HEK293 (cell line): Measurements from ENCODE around the gene TTLL11.

Experiments used
- CTCF ChIA-PET: fragments of 350-600 bp; formaldehyde crosslinking; extraction: SDS; loops from one replicate; lab custom pipeline; 2021; ENCODE audit warnings: antibody characterized with exemption; lab: Yijun Ruan, JAX
- POLR2A ChIA-PET: fragments of 300-600 bp; formaldehyde crosslinking; extraction: SDS; loops from one replicate; lab custom pipeline; 2020; ENCODE audit warnings: antibody characterized with exemption, inconsistent platforms; lab: Yijun Ruan, JAX
- H3K27ac ChIP-seq: fragments of 200-500 bp; sonication (Bioruptor generic); 2 replicates; pipeline ENCODE4 v1.5.1; 2014; ENCODE audit warnings: low read depth, low read length, control low read depth, inconsistent platforms; ENCODE audit errors: extremely low read depth
- H3K36me3 ChIP-seq, 2 experiments: fragments of 200-500 bp in 1 of 2; sonication (Bioruptor generic) in 1 of 2; 1 replicate in 1 of 2; 2 replicates in 1 of 2; pipeline ENCODE4 v1.5.1; 2014 to 2017; ENCODE audit warnings: inconsistent platforms in 2 of 2, low read length in 2 of 2; ENCODE audit not compliant: control insufficient read depth in 2 of 2, insufficient read depth in 1 of 2
- H3K4me1 ChIP-seq: fragments of 200-500 bp; sonication (Bioruptor generic); 2 replicates; pipeline ENCODE4 v1.5.1; 2014; ENCODE audit warnings: mild to moderate bottlenecking, low read length, inconsistent platforms; ENCODE audit not compliant: control insufficient read depth, insufficient read depth
- H3K4me3 ChIP-seq: 2 replicates; pipeline ENCODE4 v1.5.1; 2011; ENCODE audit warnings: low read depth, mild to moderate bottlenecking, control low read depth, low read length, moderate library complexity
- H3K9me3 ChIP-seq: fragments of 200-500 bp; sonication (Bioruptor generic); 2 replicates; pipeline ENCODE4 v1.5.1; 2014; ENCODE audit warnings: low read depth, low read length, inconsistent platforms; ENCODE audit not compliant: control insufficient read depth, insufficient read depth
- GLI2 ChIP-seq: fragments of 450-650 bp; formaldehyde crosslinking; IDR thresholded peaks from 2 replicates; pipeline ENCODE4; 2017; ENCODE audit warnings: missing biosample characterization, missing genetic modification characterization, low read depth, borderline replicate concordance
- IKZF3 ChIP-seq: fragments of 450-650 bp; IDR thresholded peaks from 2 replicates; pipeline ENCODE4 v1.5.0; 2018; ENCODE audit warnings: missing biosample characterization, mild to moderate bottlenecking, missing genetic modification characterization, moderate library complexity
- KLF7 ChIP-seq: fragments of 450-650 bp; formaldehyde crosslinking; IDR thresholded peaks from 2 replicates; pipeline ENCODE4 v1.5.1; 2016; ENCODE audit warnings: missing biosample characterization, missing genetic modification characterization, borderline replicate concordance
- MEIS1 ChIP-seq: sonication (generic); formaldehyde crosslinking; IDR thresholded peaks from 2 replicates; pipeline ENCODE4 v1.8.1; 2022; ENCODE audit warnings: missing genetic modification reagents, mild to moderate bottlenecking, borderline replicate concordance
- REPIN1 ChIP-seq: fragments of 450-650 bp; formaldehyde crosslinking; IDR thresholded peaks from 2 replicates; pipeline ENCODE4 v1.5.1; 2017; ENCODE audit warnings: missing biosample characterization, missing genetic modification characterization, low read depth
- SP2 ChIP-seq: fragments of 450-650 bp; formaldehyde crosslinking; IDR thresholded peaks from 2 replicates; pipeline ENCODE4 v1.5.1; 2016; ENCODE audit warnings: missing biosample characterization, missing genetic modification characterization
- ZBTB49 ChIP-seq: fragments of 450-650 bp; formaldehyde crosslinking; IDR thresholded peaks from 2 replicates; pipeline ENCODE4 v1.5.1; 2016; ENCODE audit warnings: missing biosample characterization, missing genetic modification characterization, low read depth
- ZBTB8A ChIP-seq: fragments of 450-650 bp; formaldehyde crosslinking; IDR thresholded peaks from 2 replicates; pipeline ENCODE4 v1.5.1; 2016; ENCODE audit warnings: missing biosample characterization, missing genetic modification characterization
- ZEB2 ChIP-seq: fragments of 450-650 bp; formaldehyde crosslinking; IDR thresholded peaks from 2 replicates; pipeline ENCODE4 v1.5.1; 2016; ENCODE audit warnings: missing biosample characterization, missing genetic modification characterization
- ZNF138 ChIP-seq: fragments of 450-650 bp; formaldehyde crosslinking; IDR thresholded peaks from 2 replicates; pipeline ENCODE4 v1.5.1; 2016; ENCODE audit warnings: missing biosample characterization, missing genetic modification characterization, borderline replicate concordance
- ZNF16 ChIP-seq: fragments of 450-650 bp; formaldehyde crosslinking; IDR thresholded peaks from 2 replicates; pipeline ENCODE4 v1.5.1; 2016; ENCODE audit warnings: low read depth, missing biosample characterization, missing genetic modification characterization
- ZNF274 ChIP-seq, 2 experiments: fragments of 200-500 bp in 1 of 2; fragments of 450-650 bp in 1 of 2; sonication (Bioruptor generic) in 1 of 2; formaldehyde crosslinking in 1 of 2; IDR thresholded peaks; 2 replicates each; pipeline versions ENCODE4 v1.5.1 to v1.6.1; 2014 to 2016; ENCODE audit warnings: borderline replicate concordance in 1 of 2, inconsistent platforms in 1 of 2, low read length in 1 of 2, missing biosample characterization in 1 of 2, missing genetic modification characterization in 1 of 2
- ZNF335 ChIP-seq: fragments of 450-650 bp; formaldehyde crosslinking; conservative IDR thresholded peaks from 2 replicates; pipeline ENCODE4 v1.5.1; 2016; ENCODE audit warnings: missing biosample characterization, missing genetic modification characterization
- ZNF350 ChIP-seq: fragments of 450-650 bp; formaldehyde crosslinking; IDR thresholded peaks from 2 replicates; pipeline ENCODE4 v1.5.0; 2017; ENCODE audit warnings: missing biosample characterization, mild to moderate bottlenecking, missing genetic modification characterization
- ZNF391 ChIP-seq: fragments of 450-650 bp; formaldehyde crosslinking; IDR thresholded peaks from 2 replicates; pipeline ENCODE4 v1.5.1; 2016; ENCODE audit warnings: low read depth, missing biosample characterization, missing genetic modification characterization, borderline replicate concordance
- ZNF513 ChIP-seq: fragments of 450-650 bp; IDR thresholded peaks from 2 replicates; pipeline ENCODE4 v1.5.1; 2018; ENCODE audit warnings: missing biosample characterization, missing genetic modification characterization
- ZNF514 ChIP-seq: fragments of 450-650 bp; formaldehyde crosslinking; IDR thresholded peaks from 2 replicates; pipeline ENCODE4 v1.5.1; 2016; ENCODE audit warnings: missing biosample characterization, missing genetic modification characterization
- ZNF561 ChIP-seq: fragments of 450-650 bp; IDR thresholded peaks from 2 replicates; pipeline ENCODE4 v1.5.1; 2018; ENCODE audit warnings: missing biosample characterization, missing genetic modification characterization, borderline replicate concordance
- ZNF621 ChIP-seq: fragments of 450-650 bp; formaldehyde crosslinking; IDR thresholded peaks from 2 replicates; pipeline ENCODE4 v1.5.1; 2017; ENCODE audit warnings: missing biosample characterization, missing genetic modification characterization
- ZNF639 ChIP-seq: fragments of 450-650 bp; formaldehyde crosslinking; IDR thresholded peaks from 2 replicates; pipeline ENCODE4 v1.5.1; 2016; ENCODE audit warnings: missing biosample characterization, missing genetic modification characterization
- ZNF658 ChIP-seq: fragments of 450-650 bp; formaldehyde crosslinking; IDR thresholded peaks from 2 replicates; pipeline ENCODE4; 2016; ENCODE audit warnings: missing biosample characterization, missing genetic modification characterization
- ZNF785 ChIP-seq: fragments of 450-650 bp; formaldehyde crosslinking; IDR thresholded peaks from 2 replicates; pipeline ENCODE4 v1.5.1; 2016; ENCODE audit warnings: missing biosample characterization, missing genetic modification characterization
- ZNF837 ChIP-seq: fragments of 450-650 bp; formaldehyde crosslinking; IDR thresholded peaks from 2 replicates; pipeline ENCODE4 v1.5.1; 2016; ENCODE audit warnings: missing biosample characterization, missing genetic modification characterization
- ZSCAN18 ChIP-seq: fragments of 450-650 bp; formaldehyde crosslinking; IDR thresholded peaks from 2 replicates; pipeline ENCODE4 v1.5.1; 2016; ENCODE audit warnings: missing biosample characterization, missing genetic modification characterization
- TF ChIP-seq, protein P1 (sequence below): fragments of 450-650 bp; formaldehyde crosslinking; IDR thresholded peaks from 2 replicates; pipeline ENCODE4 v1.5.1; 2016; ENCODE audit warnings: missing biosample characterization, missing genetic modification characterization
- TF ChIP-seq, protein P2 (sequence below): fragments of 450-650 bp; formaldehyde crosslinking; IDR thresholded peaks from 2 replicates; pipeline ENCODE4 v1.5.1; 2016; ENCODE audit warnings: missing biosample characterization, missing genetic modification characterization

TTLL11 gene

DNA sequence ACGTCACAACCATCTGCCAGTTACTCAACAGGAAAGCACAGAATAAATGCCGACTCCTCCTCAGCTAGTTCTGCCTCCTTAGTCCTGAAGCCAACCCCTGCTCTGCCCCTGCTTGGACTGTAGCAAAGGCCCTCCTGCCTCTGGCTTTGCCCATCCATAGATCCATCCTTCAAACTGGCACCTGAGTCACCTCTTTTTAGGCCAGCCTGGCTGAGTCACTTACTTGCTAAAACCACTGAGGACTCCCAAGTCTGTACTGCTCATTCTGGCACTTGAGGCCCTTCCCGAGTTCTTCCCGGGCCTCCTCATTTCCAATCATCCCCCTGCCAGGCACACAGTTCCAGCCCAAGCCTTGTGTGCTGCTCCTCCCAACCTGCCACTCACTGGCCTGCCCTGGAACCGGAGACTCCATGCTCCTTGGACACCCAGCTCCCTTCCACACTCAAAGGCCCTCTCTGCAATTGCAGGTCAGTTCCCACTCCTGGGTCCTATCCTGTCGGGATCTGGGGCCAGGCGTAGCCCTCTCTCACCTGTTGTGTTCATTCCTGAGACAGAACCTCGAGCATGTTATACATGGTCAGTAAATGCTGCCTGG is 221.6 kb downstream of the TTLL11 start (continued):
- TF ChIP-seq ZNF274 (IDR thresholded peaks at IDR 0.05; ENCODE audit: low read length) (no peak), ZNF274 (tag by site-specific recombination; IDR thresholded peaks at IDR 0.05; ENCODE audit: borderline replicate concordance) (no peak), ZEB2 (tag by site-specific recombination) (no peak), ZNF335 (no peak), ZBTB8A (tag by site-specific recombination) (no peak), ZNF658 (tag by site-specific recombination) (no peak), REPIN1 (tag by site-specific recombination) (no peak), KLF7 (tag by site-specific recombination) (no peak), ZNF837 (tag by site-specific recombination) (no peak), ZNF514 (tag by site-specific recombination) (no peak), ZNF621 (tag by site-specific recombination) (no peak), ZSCAN18 (tag by site-specific recombination) (no peak)

DNA sequence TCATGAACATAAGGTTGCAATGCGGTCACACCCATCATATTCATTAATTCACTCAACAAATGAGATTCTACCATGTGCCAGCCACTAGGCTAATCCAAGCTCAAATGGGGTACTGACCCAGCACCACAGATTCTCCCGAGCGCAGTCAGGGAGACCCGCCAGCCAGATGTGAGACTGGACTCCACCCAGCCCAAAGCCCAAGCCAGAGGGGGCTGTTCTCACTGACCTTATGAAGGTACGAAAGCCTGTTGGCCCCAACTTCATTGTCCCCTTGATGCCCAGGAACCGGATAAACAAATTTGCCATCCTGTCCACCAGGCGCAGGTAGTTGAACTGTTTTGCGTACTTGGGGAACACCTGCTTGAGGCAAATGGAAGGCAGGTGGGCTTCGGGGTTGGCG is 222.8 kb downstream of the TTLL11 start:
- Histone ChIP-seq H3K36me3 (no peaks in the 10 kb centered on the region), H3K4me3 (no peak overlapping the region), H3K4me1 (no peaks in the 10 kb centered on the region), H3K27ac (no peak overlapping the region), H3K9me3 (no peaks in the 10 kb centered on the region)
- POLR2A ChIA-PET, result no interaction called here
- CTCF ChIA-PET, result interaction anchor here (0.7 kb wide), 1 partner anchor 260 kb away, joined by 3 read pairs; no protein-coding TSS in a partner anchor
- TF ChIP-seq SP2 (tag by site-specific recombination) (no peak), ZNF16 (tag by site-specific recombination) (no peak), ZNF138 (no peak), GLI2 (tag by site-specific recombination) (no peak), ZNF561 (tag by site-specific recombination) (no peak), ZNF785 (tag by site-specific recombination) (no peak), ZNF391 (tag by site-specific recombination) (no peak), ZNF350 (tag by site-specific recombination) (no peak), ZNF639 (no peak), IKZF3 (tag by site-specific recombination) (no peak), MEIS1 (CRISPR knock-in tag) (no peak), ZSCAN18 (tag by site-specific recombination) (no peak), ZNF513 (tag by site-specific recombination) (no peak), ZBTB49 (tag by site-specific recombination) (no peak)
- TF ChIP-seq, protein P1, sequence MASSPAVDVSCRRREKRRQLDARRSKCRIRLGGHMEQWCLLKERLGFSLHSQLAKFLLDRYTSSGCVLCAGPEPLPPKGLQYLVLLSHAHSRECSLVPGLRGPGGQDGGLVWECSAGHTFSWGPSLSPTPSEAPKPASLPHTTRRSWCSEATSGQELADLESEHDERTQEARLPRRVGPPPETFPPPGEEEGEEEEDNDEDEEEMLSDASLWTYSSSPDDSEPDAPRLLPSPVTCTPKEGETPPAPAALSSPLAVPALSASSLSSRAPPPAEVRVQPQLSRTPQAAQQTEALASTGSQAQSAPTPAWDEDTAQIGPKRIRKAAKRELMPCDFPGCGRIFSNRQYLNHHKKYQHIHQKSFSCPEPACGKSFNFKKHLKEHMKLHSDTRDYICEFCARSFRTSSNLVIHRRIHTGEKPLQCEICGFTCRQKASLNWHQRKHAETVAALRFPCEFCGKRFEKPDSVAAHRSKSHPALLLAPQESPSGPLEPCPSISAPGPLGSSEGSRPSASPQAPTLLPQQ (tag by site-specific recombination), result no peak
- TF ChIP-seq, protein P2, sequence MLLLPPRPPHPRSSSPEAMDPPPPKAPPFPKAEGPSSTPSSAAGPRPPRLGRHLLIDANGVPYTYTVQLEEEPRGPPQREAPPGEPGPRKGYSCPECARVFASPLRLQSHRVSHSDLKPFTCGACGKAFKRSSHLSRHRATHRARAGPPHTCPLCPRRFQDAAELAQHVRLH, result no peak
